Transverse colon (tissue), 3 donors: ENCODE measurements around the gene NEK9.

ENCODE experiments used
- CTCF ChIP-seq, 5 experiments: fragments of 200-600 bp in 3 of 5; fragments of 450-650 bp in 2 of 5; sonication (generic) in 3 of 5; IDR thresholded peaks; 1 replicate in 2 of 5; 2 replicates in 3 of 5; pipeline ENCODE4 v1.5.1; 2016 to 2017; ENCODE audit warnings: antibody characterized with exemption in 5 of 5, inconsistent platforms in 3 of 5, mild to moderate bottlenecking in 2 of 5, moderate library complexity in 1 of 5
- EP300 ChIP-seq: sonication (generic); formaldehyde crosslinking; IDR thresholded peaks from one replicate; pipeline ENCODE4 v1.6.1; 2017; ENCODE audit warnings: antibody characterized with exemption, low read depth
- POLR2A ChIP-seq: fragments of 450-650 bp; IDR thresholded peaks from one replicate; pipeline ENCODE4 v1.6.1; 2016; ENCODE audit warnings: antibody characterized with exemption, mild to moderate bottlenecking, moderate library complexity

GRCh38 chr14:75138492-75138891 lies 11.6 kb upstream of the NEK9 start:
- no peak for TF ChIP-seq EP300
- TF ChIP-seq POLR2A, result no peak
- no peak for TF ChIP-seq CTCF (IDR thresholded peaks at IDR 0.05)
